Measurements from ENCODE around the gene ATR. TPM values are rescaled to one million over a fixed set of nuclear protein-coding genes. Genes with fewer than 3 reads are reported as not detected.
A peak's percentile ranks its signal among the peaks of the same experiment; 100 is the strongest.

Gene ATR
- total RNA-seq, 1 experiment from 2014 or later = 33.3 TPM

DNA sequence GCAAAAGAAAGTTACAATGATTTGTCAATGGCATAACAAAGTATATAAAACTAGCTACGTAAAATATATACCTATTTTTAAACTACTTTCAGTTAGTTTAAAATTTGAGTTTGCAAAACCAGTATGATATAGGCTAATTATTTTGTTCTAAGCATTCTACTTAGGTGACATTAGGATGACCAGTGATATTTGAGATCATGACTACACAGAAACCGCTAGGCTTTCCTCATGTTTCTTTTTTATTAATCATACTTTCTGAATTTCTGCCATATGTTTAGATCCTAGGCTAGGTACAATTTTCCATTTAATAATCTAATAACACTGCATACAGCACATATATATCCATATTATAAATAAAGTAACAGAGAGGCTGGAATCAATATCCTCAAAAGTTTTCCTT is 78.3 kb downstream of the ATR start:
- no TSS peak for BruUV-seq (replicated peaks)
- ChIA-PET CTCF (no interaction called here), POLR2A (ENCODE audit: unreplicated experiment) (no interaction called here)
- H3K4me1 ChIP-seq (replicated peaks; ENCODE audit: insufficient read depth) = peaks cover 22% of the 10 kb centered on the region
- peak overlapping the region; percentile 57; the same call in 1 of the 2 replicates for H3K27ac ChIP-seq
- H3K4me3 ChIP-seq = no peak overlapping the region
- peaks cover 13% of the 10 kb centered on the region; the same call in 1 of the 2 replicates for H3F3A ChIP-seq (ENCODE audit: insufficient read depth, low read depth)
- no peaks in the 10 kb centered on the region for H3K9me3 ChIP-seq (ENCODE audit: insufficient read depth, low read depth)
- TF ChIP-seq CTCF (conservative IDR thresholded peaks at IDR 0.05) (no peak), EZH2 (IDR thresholded peaks at IDR 0.05; ENCODE audit: low read depth) (no peak)
- no peaks in the 10 kb centered on the region for H3K9me2 ChIP-seq (ENCODE audit: insufficient read depth)
- no peaks in the 10 kb centered on the region for H3K79me2 ChIP-seq (ENCODE audit: low read depth)
- no peaks in the 10 kb centered on the region for H4K20me1 ChIP-seq (ENCODE audit: insufficient read depth)
- H3K27me3 ChIP-seq (ENCODE audit: insufficient read depth, low read depth) = no peaks in the 10 kb centered on the region
- intact Hi-C loops (cut with micrococcal nuclease; ENCODE audit: unreplicated experiment) = loop anchor here (2.0 kb wide), 1 partner anchor 53 kb away; no protein-coding TSS in a partner anchor
- H3K36me3 ChIP-seq (ENCODE audit: low read depth) = peaks cover 22% of the 10 kb centered on the region
- no peak for DNase-seq
- no peak overlapping the region for H3K4me2 ChIP-seq
- H2AFZ ChIP-seq = no peak overlapping the region

- Histone ChIP-seq H3K9me2 (ENCODE audit: insufficient read depth) (no peaks in the 10 kb centered on the region), H3K4me1 (replicated peaks; ENCODE audit: insufficient read depth) (peaks cover 22% of the 10 kb centered on the region), H3K79me2 (ENCODE audit: low read depth) (no peaks in the 10 kb centered on the region), H3K36me3 (ENCODE audit: low read depth) (peaks cover 22% of the 10 kb centered on the region), H3K27me3 (ENCODE audit: insufficient read depth, low read depth) (no peaks in the 10 kb centered on the region), H3K27ac (no peak overlapping the region), H3F3A (ENCODE audit: insufficient read depth, low read depth) (peaks cover 13% of the 10 kb centered on the region; the same call in 1 of the 2 replicates), H3K4me2 (no peak overlapping the region), H4K20me1 (ENCODE audit: insufficient read depth) (no peaks in the 10 kb centered on the region), H3K9me3 (ENCODE audit: insufficient read depth, low read depth) (no peaks in the 10 kb centered on the region), H3K4me3 (no peak overlapping the region), H2AFZ (no peak overlapping the region)
- DNase-seq = no peak
- ChIA-PET POLR2A (ENCODE audit: unreplicated experiment) (interaction anchor here (0.6 kb wide), 1 partner anchor 350 kb away, joined by 3 read pairs; no protein-coding TSS in a partner anchor), CTCF (no interaction called here)
- intact Hi-C loops (cut with micrococcal nuclease; ENCODE audit: unreplicated experiment) = no loop called here
- no TSS peak for BruUV-seq (replicated peaks)
- TF ChIP-seq EZH2 (IDR thresholded peaks at IDR 0.05; ENCODE audit: low read depth) = no peak
- no peak for TF ChIP-seq CTCF (conservative IDR thresholded peaks at IDR 0.05)
Measured at GRCh38 chr3:142498397-142499180, 79.9 kb downstream of the ATR start.

DNA sequence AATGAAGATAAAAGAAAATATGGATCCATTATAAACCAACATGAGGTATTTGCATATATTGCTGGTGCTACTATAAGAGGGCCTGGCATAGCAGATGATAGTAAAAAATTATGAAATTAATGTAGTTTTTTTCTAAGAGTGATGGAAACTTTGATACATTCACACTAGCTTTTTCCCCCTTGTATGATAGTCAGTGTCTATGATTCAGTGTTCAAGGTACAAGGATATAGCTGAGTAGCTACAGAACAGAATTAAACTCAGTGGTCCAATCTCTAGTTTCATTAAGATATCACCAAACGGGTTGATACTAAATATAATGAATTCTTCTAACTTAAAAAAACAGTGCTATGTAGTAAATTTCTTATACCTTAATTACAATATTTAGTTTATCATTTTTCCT is 80.8 kb downstream of the ATR start:
- Histone ChIP-seq H3K27me3 (ENCODE audit: insufficient read depth, low read depth) (no peaks in the 10 kb centered on the region), H4K20me1 (ENCODE audit: insufficient read depth) (no peaks in the 10 kb centered on the region), H3F3A (ENCODE audit: insufficient read depth, low read depth) (peaks cover 13% of the 10 kb centered on the region; the same call in 1 of the 2 replicates), H3K27ac (no peak overlapping the region), H3K4me1 (replicated peaks; ENCODE audit: insufficient read depth) (peaks cover 22% of the 10 kb centered on the region), H2AFZ (no peak overlapping the region), H3K79me2 (ENCODE audit: low read depth) (no peaks in the 10 kb centered on the region), H3K36me3 (ENCODE audit: low read depth) (peaks cover 30% of the 10 kb centered on the region), H3K4me3 (no peak overlapping the region), H3K4me2 (no peak overlapping the region), H3K9me2 (ENCODE audit: insufficient read depth) (no peaks in the 10 kb centered on the region), H3K9me3 (ENCODE audit: insufficient read depth, low read depth) (no peaks in the 10 kb centered on the region)
- intact Hi-C loops (cut with micrococcal nuclease; ENCODE audit: unreplicated experiment) = no loop called here
- ChIA-PET CTCF (no interaction called here), POLR2A (ENCODE audit: unreplicated experiment) (no interaction called here)
- no TSS peak for BruUV-seq (replicated peaks)
- TF ChIP-seq EZH2 (IDR thresholded peaks at IDR 0.05; ENCODE audit: low read depth) (no peak), CTCF (conservative IDR thresholded peaks at IDR 0.05) (no peak)
- DNase-seq = no peak

Measured in PC-9 (cell line).